PC-3 (cell line): Measurements from ENCODE around the gene EMP2. TPM values are rescaled to one million over a fixed set of nuclear protein-coding genes. Genes with fewer than 3 reads are reported as not detected.

Source experiments
- ATAC-seq: fragments of 200-7000 bp; cut with Tn5 transposase; 2 replicates; pipeline ENCODE4 v1.9.1; 2020; ENCODE audit warnings: mild to moderate bottlenecking, moderate library complexity
- BruUV-seq: library from RNA; stranded (reverse); fragments of 400-500 nt; replicated peaks from 2 replicates; lab custom pipeline; 2021; lab: Mats Ljungman, UMichigan
- CTCF ChIA-PET: fragments of 300-600 bp; sonication (Branson Sonifier 250); formaldehyde crosslinking; loops from one replicate; lab custom pipeline; 2022; ENCODE audit warnings: antibody characterized with exemption; lab: Charles Lee
- POLR2A ChIA-PET: fragments of 300-600 bp; sonication (Branson Sonifier 250); formaldehyde crosslinking; loops from one replicate; lab custom pipeline; 2022; ENCODE audit warnings: antibody characterized with exemption; ENCODE audit not compliant: unreplicated experiment; lab: Charles Lee
- DNase-seq: peaks from one replicate; pipeline ENCODE4 v3.0.0-alpha.2; 2015
- H2AFZ ChIP-seq: fragments of 300-600 bp; sonication (generic); 2 replicates; pipeline ENCODE4 v1.6.0; 2016; ENCODE audit warnings: antibody characterized with exemption, low read length
- H3F3A ChIP-seq: fragments of 300-600 bp; sonication (generic); one replicate; pipeline ENCODE4 v1.6.0; 2017; ENCODE audit warnings: antibody characterized with exemption, low read length, control low read depth, mild to moderate bottlenecking; ENCODE audit not compliant: unreplicated experiment
- H3K27ac ChIP-seq: fragments of 300-600 bp; sonication (generic); 2 replicates; pipeline ENCODE4 v1.5.1; 2016; ENCODE audit warnings: mild to moderate bottlenecking, low read length
- H3K27me3 ChIP-seq: fragments of 300-600 bp; sonication (generic); 2 replicates; pipeline ENCODE4 v1.6.1; 2016; ENCODE audit warnings: low read length, mixed read lengths
- H3K36me3 ChIP-seq: fragments of 300-600 bp; sonication (generic); 2 replicates; pipeline ENCODE4 v1.6.1; 2016; ENCODE audit warnings: low read depth, mixed run types, low read length, mixed read lengths
- H3K4me1 ChIP-seq: fragments of 300-600 bp; sonication (generic); 2 replicates; pipeline ENCODE4 v1.5.1; 2016; ENCODE audit warnings: low read length; ENCODE audit not compliant: insufficient read depth
- H3K4me2 ChIP-seq: fragments of 300-600 bp; sonication (generic); 2 replicates; pipeline ENCODE4 v1.6.0; 2016; ENCODE audit warnings: low read length
- H3K4me3 ChIP-seq: fragments of 300-600 bp; sonication (generic); 2 replicates; pipeline ENCODE4 v1.5.1; 2016; ENCODE audit warnings: mild to moderate bottlenecking, low read length, mixed read lengths
- H3K79me2 ChIP-seq: fragments of 300-600 bp; sonication (generic); 2 replicates; pipeline ENCODE4 v1.6.1; 2017; ENCODE audit warnings: low read length, mixed read lengths
- H3K9ac ChIP-seq: fragments of 300-600 bp; sonication (generic); 2 replicates; pipeline ENCODE4 v1.6.0; 2016; ENCODE audit warnings: mild to moderate bottlenecking, low read length
- H3K9me2 ChIP-seq: fragments of 300-600 bp; sonication (generic); replicated peaks from 2 replicates; pipeline ENCODE4 v1.6.1; 2016; ENCODE audit warnings: mixed run types, low read length, mixed read lengths
- H3K9me3 ChIP-seq: fragments of 300-600 bp; sonication (generic); 2 replicates; pipeline ENCODE4 v1.6.1; 2016; ENCODE audit warnings: low read length, mixed read lengths
- H4K20me1 ChIP-seq: fragments of 300-600 bp; sonication (generic); 2 replicates; pipeline ENCODE4 v1.6.1; 2016; ENCODE audit warnings: low read length, mixed read lengths
- EZH2 ChIP-seq: fragments of 300-600 bp; sonication (generic); IDR thresholded peaks from one replicate; pipeline ENCODE4 v1.6.1; 2017; ENCODE audit warnings: antibody characterized with exemption, mild to moderate bottlenecking, low read length; ENCODE audit not compliant: unreplicated experiment
- EZH2phosphoT487 ChIP-seq: fragments of 300-600 bp; sonication (generic); IDR thresholded peaks from 2 replicates; pipeline ENCODE4 v1.6.1; 2018; ENCODE audit warnings: mild to moderate bottlenecking, antibody characterized with exemption, low read length, borderline replicate concordance
- intact Hi-C: fragments of 100-400 bp; cut with micrococcal nuclease; formaldehyde crosslinking; loops from 2 replicates; pipeline ENCODE4 v1.9.0; 2023
- total RNA-seq: library from RNA; depleted of rRNA; stranded (reverse); fragments of >200 nt; gene quantifications from 2 replicates; pipeline ENCODE4 v1.2.3, GENCODE V29; 2014
- TF ChIP-seq, protein P1 (sequence below): fragments of 300-600 bp; sonication (generic); conservative IDR thresholded peaks from 2 replicates; pipeline ENCODE4 v1.5.1; 2017; ENCODE audit warnings: antibody characterized with exemption, low read depth, mild to moderate bottlenecking, low read length

EMP2 gene
- total RNA-seq, 1 experiment from 2014 or later, result 38.7 TPM

DNA sequence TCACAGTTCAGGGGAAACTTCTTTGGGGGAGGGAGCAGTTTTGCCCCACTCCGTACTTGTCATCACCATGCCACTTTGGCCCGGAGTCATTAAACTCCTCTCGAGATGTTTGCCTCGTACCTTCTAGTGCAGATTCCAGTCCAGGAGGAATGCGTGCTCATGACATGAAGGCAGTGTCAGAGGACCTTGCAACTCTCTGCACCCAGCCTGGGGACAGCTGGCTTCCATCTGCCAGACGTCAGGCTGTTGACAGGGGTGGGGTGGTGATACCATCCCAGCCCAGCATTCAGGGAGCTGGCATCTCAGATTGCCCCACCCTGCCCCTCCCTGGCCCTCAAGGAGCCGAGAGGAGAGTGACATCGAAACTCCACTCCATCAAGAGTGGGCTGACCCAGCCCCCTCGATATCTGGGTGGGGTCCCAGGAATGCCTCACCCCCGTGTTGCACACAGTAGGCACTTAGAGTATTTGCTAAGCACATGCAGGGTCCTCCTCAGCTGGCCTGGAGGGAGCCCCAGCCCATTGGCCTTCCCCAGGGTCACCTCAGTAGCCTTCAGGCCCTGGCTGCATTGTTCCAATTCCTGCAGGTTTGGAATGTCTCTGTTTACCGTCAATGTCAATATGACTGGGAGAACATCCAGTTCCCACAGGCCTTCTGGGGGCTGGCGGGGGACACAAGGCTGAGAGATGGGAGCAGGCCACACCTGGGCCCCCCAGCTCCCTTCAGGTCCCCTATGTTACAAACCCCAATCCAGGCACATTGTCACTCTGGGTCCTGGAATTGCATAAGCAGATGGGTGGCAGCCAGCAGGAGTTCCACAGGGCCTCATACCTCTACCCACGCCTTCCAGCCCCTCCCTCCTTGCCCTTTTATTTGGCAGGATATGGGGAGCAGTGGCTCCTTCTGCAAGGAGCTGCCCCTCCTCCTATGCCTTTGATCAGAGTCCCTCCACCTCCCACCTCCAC lies 21.3 kb upstream of the EMP2 start:
- DNase-seq (no peak), ATAC-seq (no peak)
- Histone ChIP-seq H3K9ac (no peak overlapping the region), H4K20me1 (no peaks in the 10 kb centered on the region), H3K9me3 (no peaks in the 10 kb centered on the region), H3K36me3 (no peaks in the 10 kb centered on the region), H3F3A (no peaks in the 10 kb centered on the region), H3K4me3 (no peak overlapping the region), H3K27ac (no peak overlapping the region), H2AFZ (no peak overlapping the region), H3K27me3 (no peaks in the 10 kb centered on the region), H3K9me2 (no peaks in the 10 kb centered on the region), H3K4me2 (no peak overlapping the region), H3K4me1 (no peaks in the 10 kb centered on the region), H3K79me2 (no peaks in the 10 kb centered on the region)
- no TSS peak for BruUV-seq
- no peak for TF ChIP-seq EZH2
- TF ChIP-seq, protein P1, sequence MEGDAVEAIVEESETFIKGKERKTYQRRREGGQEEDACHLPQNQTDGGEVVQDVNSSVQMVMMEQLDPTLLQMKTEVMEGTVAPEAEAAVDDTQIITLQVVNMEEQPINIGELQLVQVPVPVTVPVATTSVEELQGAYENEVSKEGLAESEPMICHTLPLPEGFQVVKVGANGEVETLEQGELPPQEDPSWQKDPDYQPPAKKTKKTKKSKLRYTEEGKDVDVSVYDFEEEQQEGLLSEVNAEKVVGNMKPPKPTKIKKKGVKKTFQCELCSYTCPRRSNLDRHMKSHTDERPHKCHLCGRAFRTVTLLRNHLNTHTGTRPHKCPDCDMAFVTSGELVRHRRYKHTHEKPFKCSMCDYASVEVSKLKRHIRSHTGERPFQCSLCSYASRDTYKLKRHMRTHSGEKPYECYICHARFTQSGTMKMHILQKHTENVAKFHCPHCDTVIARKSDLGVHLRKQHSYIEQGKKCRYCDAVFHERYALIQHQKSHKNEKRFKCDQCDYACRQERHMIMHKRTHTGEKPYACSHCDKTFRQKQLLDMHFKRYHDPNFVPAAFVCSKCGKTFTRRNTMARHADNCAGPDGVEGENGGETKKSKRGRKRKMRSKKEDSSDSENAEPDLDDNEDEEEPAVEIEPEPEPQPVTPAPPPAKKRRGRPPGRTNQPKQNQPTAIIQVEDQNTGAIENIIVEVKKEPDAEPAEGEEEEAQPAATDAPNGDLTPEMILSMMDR, result no peak
- TF ChIP-seq EZH2phosphoT487, result no peak
- intact Hi-C loops, result no loop called here
- POLR2A ChIA-PET, result no interaction called here
- CTCF ChIA-PET, result no interaction called here

DNA sequence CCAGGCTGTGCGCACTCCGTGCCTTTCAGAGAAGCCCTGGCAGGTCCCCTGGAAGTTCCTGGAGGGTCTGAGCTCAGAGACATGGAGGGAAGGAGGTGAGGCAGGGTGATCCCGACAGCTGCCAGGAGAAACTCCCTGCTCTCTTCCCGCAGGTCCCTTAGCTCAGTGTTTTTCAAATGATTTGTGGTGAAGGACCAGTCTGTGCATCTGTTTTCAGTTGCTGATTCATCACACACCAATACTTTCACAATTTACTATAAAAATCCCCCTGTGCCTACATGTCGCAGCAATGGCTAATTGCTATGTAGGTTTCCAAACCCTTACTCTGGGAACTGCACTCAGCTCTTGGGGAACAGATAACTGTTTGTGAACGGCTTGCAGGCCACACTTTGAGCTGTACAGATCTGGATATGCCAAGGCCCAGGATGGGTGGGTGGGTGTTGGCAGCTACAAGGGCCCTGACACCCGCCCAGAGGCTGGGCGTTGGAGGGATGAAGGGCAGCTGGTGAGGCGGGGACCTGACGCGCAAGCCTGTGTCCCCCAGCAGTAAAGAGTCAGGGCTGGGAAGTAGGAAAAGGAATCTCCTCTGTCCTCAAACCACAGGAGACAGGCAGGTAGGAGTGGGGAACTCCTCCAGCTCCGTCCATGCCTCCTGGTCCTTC lies 20.5 kb upstream of the EMP2 start:
- H3F3A ChIP-seq, result no peaks in the 10 kb centered on the region
- H3K9me3 ChIP-seq, result no peaks in the 10 kb centered on the region
- no peaks in the 10 kb centered on the region for H4K20me1 ChIP-seq
- POLR2A ChIA-PET, result no interaction called here
- no peaks in the 10 kb centered on the region for H3K36me3 ChIP-seq
- DNase-seq (no peak), ATAC-seq (no peak)
- no peak overlapping the region for H3K27ac ChIP-seq
- no peak overlapping the region for H3K9ac ChIP-seq
- H3K79me2 ChIP-seq, result no peaks in the 10 kb centered on the region
- BruUV-seq, result no TSS peak
- H2AFZ ChIP-seq, result no peak overlapping the region
- no peak overlapping the region for H3K4me3 ChIP-seq
- TF ChIP-seq EZH2phosphoT487, result no peak
- TF ChIP-seq EZH2, result no peak
- TF ChIP-seq, protein P1, result no peak
- no peaks in the 10 kb centered on the region for H3K9me2 ChIP-seq
- intact Hi-C loops, result no loop called here
- CTCF ChIA-PET, result no interaction called here
- H3K4me1 ChIP-seq, result no peaks in the 10 kb centered on the region
- H3K27me3 ChIP-seq, result no peaks in the 10 kb centered on the region
- H3K4me2 ChIP-seq, result no peak overlapping the region
